Right atrium auricular region (tissue), 2 donors: Measurements from ENCODE around the gene PLK1. TPM values are rescaled to one million over a fixed set of nuclear protein-coding genes. Genes with fewer than 3 reads are reported as not detected.
A peak's percentile ranks its signal among the peaks of the same experiment; 100 is the strongest.
"Not testable (repeated sequence)": the region's sequence is repeated elsewhere in the genome, so short reads cannot be mapped to it uniquely, and the experiment has no call there.

Experiments used
- DNase-seq: peaks from one replicate; pipeline ENCODE4 v3.0.0-alpha.2; 2019; ENCODE audit warnings: low spot score
- H3K27ac ChIP-seq, 2 donors: fragments of 200-600 bp; sonication (generic); 1 replicate in 1 of 2; 2 replicates in 1 of 2; pipeline ENCODE4 v1.5.1; 2016 to 2019
- H3K27me3 ChIP-seq, 2 donors: fragments of 200-600 bp; sonication (generic); one replicate each; pipeline versions ENCODE4 v1.5.1 to v1.6.0; 2017 to 2019
- H3K36me3 ChIP-seq: fragments of 200-600 bp; sonication (generic); one replicate; pipeline ENCODE4 v1.5.1; 2016
- H3K4me1 ChIP-seq, 2 donors: fragments of 200-600 bp; sonication (generic); one replicate each; pipeline versions ENCODE4 v1.5.1 to v1.6.0; 2017 to 2019
- H3K4me3 ChIP-seq, 2 donors: fragments of 200-600 bp; sonication (generic); 1 replicate in 1 of 2; 2 replicates in 1 of 2; pipeline ENCODE4 v1.5.1; 2017 to 2019; ENCODE audit warnings: mild to moderate bottlenecking in 1 of 2, moderate library complexity in 1 of 2
- H3K9me3 ChIP-seq, 2 donors: fragments of 200-600 bp; sonication (generic); one replicate each; pipeline ENCODE4 v1.5.1; 2019
- CTCF ChIP-seq, 2 donors: fragments of 200-600 bp; sonication (generic); IDR thresholded peaks; one replicate each; pipeline ENCODE4 v1.5.1; 2019; ENCODE audit warnings: antibody characterized with exemption in 2 of 2
- total RNA-seq, 2 donors: library from RNA; depleted of rRNA; stranded (reverse); fragments of >200 nt; gene quantifications; one replicate each; pipeline ENCODE4 v1.1.0, GENCODE V29; 2016

The PLK1 gene
- total RNA-seq, 2 donors from 2014 or later = 0.71 to 3.3 TPM

DNA sequence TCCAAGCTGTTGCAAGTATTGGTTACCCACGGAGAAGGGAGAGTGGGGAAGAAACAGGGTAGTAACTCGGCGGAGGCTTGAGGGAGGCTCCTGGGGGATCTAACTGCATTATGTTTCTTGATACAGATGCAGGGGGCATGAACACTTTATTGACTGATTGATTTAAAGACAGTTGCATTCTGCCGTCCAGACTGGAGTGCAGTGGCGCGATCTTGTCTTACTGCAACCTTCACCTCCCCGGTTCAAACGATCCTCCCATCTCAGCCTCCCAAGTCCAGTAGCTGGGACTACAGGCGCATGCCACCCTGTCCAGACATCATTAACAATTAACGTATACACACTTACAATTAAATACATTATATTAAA lies 49.4 kb downstream of the PLK1 start:
- DNase-seq = peak; percentile 40
- TF ChIP-seq CTCF (IDR thresholded peaks at IDR 0.05) = no peak
- H3K36me3 ChIP-seq = no peaks in the 10 kb centered on the region
- H3K27ac ChIP-seq = no peak overlapping the region
- no peaks in the 10 kb centered on the region for H3K4me1 ChIP-seq
- no peaks in the 10 kb centered on the region for H3K27me3 ChIP-seq
- H3K9me3 ChIP-seq = peaks cover 0 to 4% of the 10 kb centered on the region in 2 donors
- no peak overlapping the region for H3K4me3 ChIP-seq

- Histone ChIP-seq H3K36me3 (no peaks in the 10 kb centered on the region), H3K27ac (no peak overlapping the region), H3K4me1 (no peaks in the 10 kb centered on the region), H3K27me3 (no peaks in the 10 kb centered on the region), H3K9me3 (no peaks in the 10 kb centered on the region), H3K4me3 (no peak overlapping the region)
- DNase-seq = no peak
- no peak for TF ChIP-seq CTCF (IDR thresholded peaks at IDR 0.05)
These were observed 51.1 kb downstream of the PLK1 start for GRCh38 chr16:23729503-23730424.

GRCh38 chr16:23734176-23734893 lies 55.6 kb downstream of the PLK1 start:
- no peaks in the 10 kb centered on the region for H3K4me1 ChIP-seq
- H3K27ac ChIP-seq = no peak overlapping the region
- H3K36me3 ChIP-seq = no peaks in the 10 kb centered on the region
- no peak for TF ChIP-seq CTCF (IDR thresholded peaks at IDR 0.05)
- no peak overlapping the region for H3K4me3 ChIP-seq
- no peaks in the 10 kb centered on the region for H3K27me3 ChIP-seq
- no peak for DNase-seq
- H3K9me3 ChIP-seq = no peaks in the 10 kb centered on the region

GRCh38 chr16:23737423-23738028 lies 58.8 kb downstream of the PLK1 start:
- H3K36me3 ChIP-seq, DNase-seq, H3K27me3 ChIP-seq, H3K9me3 ChIP-seq, H3K4me3 ChIP-seq, H3K4me1 ChIP-seq, H3K27ac ChIP-seq: not testable (repeated sequence)

DNA sequence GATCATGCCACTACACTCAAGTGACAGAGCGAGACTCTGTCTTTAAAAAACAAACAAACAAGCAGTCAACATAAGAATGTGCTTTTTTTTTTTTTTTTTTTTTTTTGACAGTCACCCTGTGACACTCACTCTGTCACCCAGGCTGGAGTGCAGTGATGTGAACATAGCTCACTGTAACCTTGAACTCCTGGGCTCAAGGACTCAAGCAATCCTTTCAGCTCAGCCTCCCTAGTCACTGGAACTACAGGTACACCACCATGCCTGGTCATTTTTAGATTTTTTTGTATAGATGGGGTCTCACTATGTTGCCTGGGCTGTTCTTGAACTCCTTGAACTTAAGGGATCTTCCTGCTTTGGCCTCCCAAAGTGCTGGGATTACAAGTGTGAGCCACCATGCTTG lies 60.8 kb downstream of the PLK1 start:
- Histone ChIP-seq H3K4me3 (no peak overlapping the region), H3K4me1 (no peaks in the 10 kb centered on the region), H3K27me3 (no peaks in the 10 kb centered on the region), H3K9me3 (no peaks in the 10 kb centered on the region), H3K36me3 (no peaks in the 10 kb centered on the region), H3K27ac (no peak overlapping the region)
- DNase-seq = no peak
- TF ChIP-seq CTCF (IDR thresholded peaks at IDR 0.05) = no peak

Other genes with a start within 250 kb of the PLK1 start
- 10 to 100 TPM in 1 of 2 donors, 1 to 10 TPM in 1; 9.0 to 11.2 TPM for gene COG7, start 225.7 kb upstream of the PLK1 start, total RNA-seq
- gene GGA2, start 168.4 kb upstream of the PLK1 start, total RNA-seq = 10 to 100 TPM; 25.0 to 59.3 TPM
- gene EARS2, start 121.5 kb upstream of the PLK1 start, total RNA-seq = 10 to 100 TPM; 15.3 to 18.1 TPM
- gene UBFD1, start 121.2 kb upstream of the PLK1 start, total RNA-seq = 10 to 100 TPM; 85.5 to 93.9 TPM
- gene NDUFAB1, start 82.6 kb upstream of the PLK1 start, total RNA-seq = 100 to 1,000 TPM; 478 to 774 TPM
- gene PALB2, start 37.6 kb upstream of the PLK1 start, total RNA-seq = 1 to 10 TPM; 4.7 TPM
- 10 to 100 TPM; 22.3 to 25.7 TPM for gene DCTN5, start 37.4 kb upstream of the PLK1 start, total RNA-seq
- not detected for gene ERN2, start 34.3 kb downstream of the PLK1 start, total RNA-seq
- gene CHP2, start 76.1 kb downstream of the PLK1 start, total RNA-seq = not detected
- gene PRKCB, start 157.1 kb downstream of the PLK1 start, total RNA-seq = 1 to 10 TPM in 1 of 2 donors, under 1 TPM in 1; 0.93 to 3.1 TPM